Head of caudate nucleus (tissue), 42 donors: ENCODE measurements around the gene HSBP1L1.

Experiments
- DNase-seq, 42 donors: peaks; one replicate each; pipeline versions ENCODE4 v3.0.0 to v3.0.0-alpha.2; 2020 to 2021; ENCODE audit warnings: mixed read lengths in 7 of 42
- intact Hi-C: fragments of 100-400 bp; cut with DNase I; formaldehyde crosslinking; loops from one replicate; pipeline ENCODE4 v1.15.0; 2022

HSBP1L1 gene

GRCh38 chr18:79964330-79965118 lies at the start of gene HSBP1L1:
Gene HSBP1L1, plus strand, starts transcription at chr18:79964643. Its CDS starts 93 bp downstream, at chr18:79964736.
- DNase-seq, result peak in 27 of 42 donors; percentile 32 to 73 (median 53)
- intact Hi-C loops, result no loop called here

GRCh38 chr18:79915161-79916127 lies 49.0 kb upstream of the HSBP1L1 start:
- peak in 11 of 42 donors; percentile 7 to 39 (median 20) for DNase-seq
- intact Hi-C loops, result no loop called here

GRCh38 chr18:79916128-79916494 lies 48.3 kb upstream of the HSBP1L1 start:
- intact Hi-C loops, result no loop called here
- DNase-seq, result peak in 1 of 42 donors; percentile 29

GRCh38 chr18:79916546-79917168 lies 47.8 kb upstream of the HSBP1L1 start:
- intact Hi-C loops, result no loop called here
- peak in 8 of 42 donors; percentile 4 to 21 (median 8) for DNase-seq

GRCh38 chr18:79917169-79917852 lies 47.1 kb upstream of the HSBP1L1 start:
- intact Hi-C loops, result no loop called here
- DNase-seq, result peak in 12 of 42 donors; percentile 2 to 35 (median 12)

- intact Hi-C loops, result no loop called here
Measured at GRCh38 chr18:79917853-79918614, 46.4 kb upstream of the HSBP1L1 start.

GRCh38 chr18:79918615-79919011 lies 45.8 kb upstream of the HSBP1L1 start:
- peak in 11 of 42 donors; percentile 3 to 31 (median 11) for DNase-seq
- intact Hi-C loops, result no loop called here

More at GRCh38 chr18:79917853-79918614, 46.4 kb upstream of the HSBP1L1 start:
- peak in 10 of 42 donors; percentile 1 to 31 (median 9) for DNase-seq

GRCh38 chr18:79919089-79919488 lies 45.4 kb upstream of the HSBP1L1 start:
- DNase-seq, result peak in 13 of 42 donors; percentile 2 to 30 (median 11)
- intact Hi-C loops, result no loop called here

GRCh38 chr18:79921984-79922965 lies 42.2 kb upstream of the HSBP1L1 start:
- intact Hi-C loops, result no loop called here
- DNase-seq, result peak in 11 of 42 donors; percentile 1 to 25 (median 10)

- DNase-seq, result peak in 15 of 42 donors; percentile 1 to 33 (median 12)
Measured at GRCh38 chr18:79922971-79923411, 41.5 kb upstream of the HSBP1L1 start.

GRCh38 chr18:79923896-79924585 lies 40.4 kb upstream of the HSBP1L1 start:
- peak in 20 of 42 donors; percentile 2 to 42 (median 11) for DNase-seq

More at GRCh38 chr18:79922971-79923411, 41.5 kb upstream of the HSBP1L1 start:
- intact Hi-C loops, result no loop called here

GRCh38 chr18:79924814-79925731 lies 39.4 kb upstream of the HSBP1L1 start:
- intact Hi-C loops, result no loop called here
- DNase-seq, result peak in 41 of 42 donors; percentile 30 to 88 (median 67)

More at GRCh38 chr18:79923896-79924585, 40.4 kb upstream of the HSBP1L1 start:
- intact Hi-C loops, result no loop called here

- intact Hi-C loops, result no loop called here
- DNase-seq, result peak in 19 of 42 donors; percentile 0 to 41 (median 7)
Measured at GRCh38 chr18:79926306-79926705, 38.1 kb upstream of the HSBP1L1 start.

GRCh38 chr18:79926715-79927606 lies 37.5 kb upstream of the HSBP1L1 start:
- peak in 18 of 42 donors; percentile 1 to 39 (median 6) for DNase-seq

More at GRCh38 chr18:79926715-79927606, 37.5 kb upstream of the HSBP1L1 start:
- intact Hi-C loops, result no loop called here
